Skin epidermis (tissue), 12 donors: ENCODE measurements around the gene DISP3.

Source experiments
- H3K27ac ChIP-seq, 21 experiments: fragments of 200-600 bp; sonication (generic) in 11 of 21; one replicate each; pipeline ENCODE4 v1.5.0; 2020; ENCODE audit warnings: mild to moderate bottlenecking in 3 of 21, inconsistent platforms in 2 of 21, moderate library complexity in 2 of 21
- H3K4me3 ChIP-seq, 7 experiments: fragments of 200-600 bp; sonication (generic) in 2 of 7; one replicate each; pipeline ENCODE4 v1.5.0; 2020; ENCODE audit warnings: inconsistent platforms in 2 of 7, mild to moderate bottlenecking in 2 of 7, moderate library complexity in 1 of 7

DISP3 gene

GRCh38 chr1:11524465-11525150 lies 45.7 kb downstream of the DISP3 start:
- Histone ChIP-seq H3K27ac (no peak overlapping the region), H3K4me3 (no peak overlapping the region)

- Histone ChIP-seq H3K27ac (no peak overlapping the region), H3K4me3 (no peak overlapping the region)
Observed at GRCh38 chr1:11525151-11525505, 46.2 kb downstream of the DISP3 start.

- H3K4me3 ChIP-seq: no peak overlapping the region
- no peak overlapping the region for H3K27ac ChIP-seq
Observed at GRCh38 chr1:11525516-11525915, 46.6 kb downstream of the DISP3 start.

- Histone ChIP-seq H3K4me3 (no peak overlapping the region), H3K27ac (no peak overlapping the region)
Observed at GRCh38 chr1:11526071-11526895, 47.3 kb downstream of the DISP3 start.

GRCh38 chr1:11527541-11528452 lies 48.8 kb downstream of the DISP3 start:
- no peak overlapping the region for H3K4me3 ChIP-seq
- no peak overlapping the region for H3K27ac ChIP-seq

- Histone ChIP-seq H3K4me3 (no peak overlapping the region), H3K27ac (no peak overlapping the region)
Observed at GRCh38 chr1:11528611-11529261, 49.8 kb downstream of the DISP3 start.

GRCh38 chr1:11529330-11529729 lies 50.4 kb downstream of the DISP3 start:
- H3K27ac ChIP-seq: no peak overlapping the region

GRCh38 chr1:11529763-11530730 lies 51.1 kb downstream of the DISP3 start:
- Histone ChIP-seq H3K27ac (no peak overlapping the region), H3K4me3 (no peak overlapping the region)

More at GRCh38 chr1:11529330-11529729, 50.4 kb downstream of the DISP3 start:
- no peak overlapping the region for H3K4me3 ChIP-seq

- Histone ChIP-seq H3K27ac (no peak overlapping the region), H3K4me3 (no peak overlapping the region)
Observed at GRCh38 chr1:11530731-11531311, 51.9 kb downstream of the DISP3 start.

GRCh38 chr1:11531314-11531870 lies 52.4 kb downstream of the DISP3 start:
- no peak overlapping the region for H3K27ac ChIP-seq
- H3K4me3 ChIP-seq: no peak overlapping the region

GRCh38 chr1:11531943-11532342 lies 53.0 kb downstream of the DISP3 start:
- Histone ChIP-seq H3K4me3 (no peak overlapping the region), H3K27ac (no peak overlapping the region)

GRCh38 chr1:11533790-11534787 lies 55.1 kb downstream of the DISP3 start:
- no peak overlapping the region for H3K27ac ChIP-seq
- no peak overlapping the region for H3K4me3 ChIP-seq

GRCh38 chr1:11534846-11535245 lies 55.9 kb downstream of the DISP3 start:
- H3K4me3 ChIP-seq: no peak overlapping the region
- H3K27ac ChIP-seq: no peak overlapping the region

- no peak overlapping the region for H3K4me3 ChIP-seq
- H3K27ac ChIP-seq: no peak overlapping the region
Observed at GRCh38 chr1:11535316-11535715, 56.4 kb downstream of the DISP3 start.

GRCh38 chr1:11535761-11536572 lies 57.0 kb downstream of the DISP3 start:
- H3K4me3 ChIP-seq: no peak overlapping the region

More at GRCh38 chr1:11535761-11536572, 57.0 kb downstream of the DISP3 start:
- no peak overlapping the region for H3K27ac ChIP-seq
